ENCODE results near the gene FSTL5.

Gene FSTL5

DNA sequence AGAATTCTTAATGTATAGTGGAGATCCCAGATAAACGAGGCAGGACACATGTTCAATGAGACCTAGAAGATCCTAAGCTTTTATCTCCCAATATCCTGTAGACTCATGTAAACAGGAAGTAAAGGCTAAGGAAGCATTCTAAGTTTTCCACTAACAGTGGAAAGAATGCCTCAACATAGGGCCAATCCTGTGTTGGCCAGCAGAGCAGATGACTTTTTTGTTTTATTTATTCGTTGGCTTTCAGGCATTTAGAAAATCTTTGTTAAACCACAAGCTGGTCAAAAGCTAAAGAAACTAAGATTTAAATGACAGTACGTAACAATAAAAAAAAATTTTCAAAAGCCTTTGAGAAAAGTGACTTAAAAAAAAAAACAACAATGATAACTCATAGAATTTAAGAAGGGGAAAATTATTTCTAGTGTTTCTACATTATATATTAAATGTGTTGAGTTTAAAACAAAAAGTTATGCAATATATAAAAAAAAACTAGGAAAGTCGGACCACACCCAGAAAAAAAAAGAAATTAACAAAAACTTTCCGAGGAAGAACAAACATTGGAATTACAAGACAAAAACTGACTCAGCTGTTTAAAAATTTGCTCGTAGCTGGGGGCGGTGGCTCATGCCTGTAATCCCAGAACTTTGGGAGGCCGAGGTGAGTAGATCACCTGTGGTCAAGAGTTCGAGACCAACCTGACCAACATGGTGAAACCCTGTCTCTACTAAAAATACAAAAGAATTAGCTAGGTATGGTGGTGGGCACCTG is 759.3 kb downstream of the FSTL5 start:
- H3K27ac Mint-ChIP-seq: no peak overlapping the region
- DNase-seq (ENCODE audit: low spot score in 2 of 2) (no peak), ATAC-seq (no peak)
- H3K4me3 Mint-ChIP-seq: no peak overlapping the region
- H3K9me3 Mint-ChIP-seq: peaks cover 13% of the 10 kb centered on the region
- H3K36me3 Mint-ChIP-seq: no peaks in the 10 kb centered on the region
- no peaks in the 10 kb centered on the region for H3K4me1 Mint-ChIP-seq

DNA sequence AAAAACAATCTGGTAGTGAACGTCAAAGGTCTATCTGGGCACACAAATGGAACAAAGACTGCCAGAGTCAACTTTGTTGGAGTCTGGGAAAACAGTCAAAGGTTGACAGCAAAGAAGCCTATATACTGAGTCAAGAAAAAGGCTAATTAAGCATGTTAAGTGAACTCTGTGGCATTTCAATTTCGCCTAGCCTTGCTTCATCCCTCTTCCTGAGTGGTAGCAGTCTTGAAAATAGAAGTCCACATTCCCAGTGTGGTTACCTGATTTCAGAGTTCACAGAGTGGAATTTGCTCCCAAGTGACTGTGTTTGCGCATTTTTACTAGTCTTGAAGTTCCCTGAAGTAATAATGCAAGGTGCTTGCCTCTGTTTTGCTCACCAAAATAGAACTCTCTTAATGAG is 760.0 kb downstream of the FSTL5 start:
- Mint-ChIP-seq H3K36me3 (no peaks in the 10 kb centered on the region), H3K27ac (no peak overlapping the region), H3K4me1 (no peaks in the 10 kb centered on the region), H3K4me3 (no peak overlapping the region), H3K9me3 (peaks cover 13% of the 10 kb centered on the region)
- DNase-seq (ENCODE audit: low spot score in 2 of 2) (no peak), ATAC-seq (no peak)

DNA sequence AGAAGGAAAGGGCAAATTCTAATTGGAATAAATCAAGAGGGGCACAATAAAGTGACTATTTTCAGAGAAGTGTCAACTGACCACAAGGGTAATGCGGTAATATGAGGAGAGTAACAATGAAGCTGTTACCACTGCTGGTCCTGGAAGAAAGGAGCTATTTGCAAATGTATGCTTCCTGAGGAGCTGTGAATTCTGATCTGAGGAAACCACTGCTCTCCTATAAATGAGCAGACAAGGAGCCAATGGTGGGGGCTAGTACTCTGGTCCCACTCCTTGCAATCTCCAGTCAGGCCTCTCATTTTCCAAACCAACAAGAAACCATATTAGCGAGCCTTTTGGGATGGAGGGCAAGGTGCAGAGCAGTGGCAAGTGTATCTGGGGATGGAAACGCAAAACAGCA is 770.2 kb downstream of the FSTL5 start:
- Mint-ChIP-seq H3K9me3 (peaks cover 11% of the 10 kb centered on the region), H3K36me3 (no peaks in the 10 kb centered on the region), H3K27ac (no peak overlapping the region), H3K4me3 (no peak overlapping the region), H3K4me1 (no peaks in the 10 kb centered on the region)
- DNase-seq (ENCODE audit: low spot score in 2 of 2): no peak
- no peak for ATAC-seq

DNA sequence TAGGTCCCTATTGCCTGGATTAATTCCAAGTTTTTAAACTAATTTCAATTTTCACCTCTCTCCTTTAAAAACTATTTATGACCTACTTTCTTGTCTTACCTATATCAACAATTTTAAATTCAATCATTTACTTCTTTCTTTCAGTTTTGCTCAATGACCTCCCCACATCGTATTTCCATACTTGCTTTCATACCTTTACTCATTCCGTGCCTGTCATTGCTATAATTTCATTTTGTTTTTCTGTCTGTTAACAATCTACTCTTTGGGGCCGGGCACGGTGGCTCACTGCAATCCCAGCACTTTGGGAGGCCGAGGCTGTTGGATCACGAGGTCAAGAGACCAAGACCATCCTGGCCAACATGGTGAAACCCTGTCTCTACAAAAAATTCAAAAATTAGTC is 781.1 kb downstream of the FSTL5 start:
- H3K4me1 Mint-ChIP-seq: no peaks in the 10 kb centered on the region

DNA sequence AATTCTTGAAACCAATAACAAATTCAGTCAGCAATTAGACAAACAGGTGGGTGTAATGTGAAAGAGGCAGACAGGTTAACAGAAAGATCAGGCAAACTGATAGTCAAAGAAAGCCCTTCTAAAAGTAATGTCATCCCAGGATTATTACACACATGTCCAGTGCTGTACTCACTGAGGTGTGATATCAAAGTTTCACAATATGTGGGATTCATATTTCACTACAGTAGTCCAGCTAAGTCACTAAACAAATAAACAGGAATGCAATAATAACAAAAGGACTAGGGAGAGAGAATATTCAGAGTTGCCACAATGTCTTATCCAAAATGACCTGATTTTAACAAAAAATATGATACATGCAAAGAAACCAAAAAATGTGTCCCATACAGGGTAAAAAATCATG is 787.5 kb downstream of the FSTL5 start:
- Mint-ChIP-seq H3K27ac (no peak overlapping the region), H3K4me3 (no peak overlapping the region), H3K4me1 (no peaks in the 10 kb centered on the region), H3K36me3 (no peaks in the 10 kb centered on the region), H3K9me3 (peaks cover 17% of the 10 kb centered on the region)
- DNase-seq (ENCODE audit: low spot score in 2 of 2) (no peak), ATAC-seq (no peak)

More for the DNA sequence above, 781.1 kb downstream of the FSTL5 start:
- no peak overlapping the region for H3K4me3 Mint-ChIP-seq
- H3K36me3 Mint-ChIP-seq: no peaks in the 10 kb centered on the region
- peaks cover 10% of the 10 kb centered on the region for H3K9me3 Mint-ChIP-seq
- DNase-seq (ENCODE audit: low spot score in 2 of 2) (no peak), ATAC-seq (no peak)
- H3K27ac Mint-ChIP-seq: no peak overlapping the region

DNA sequence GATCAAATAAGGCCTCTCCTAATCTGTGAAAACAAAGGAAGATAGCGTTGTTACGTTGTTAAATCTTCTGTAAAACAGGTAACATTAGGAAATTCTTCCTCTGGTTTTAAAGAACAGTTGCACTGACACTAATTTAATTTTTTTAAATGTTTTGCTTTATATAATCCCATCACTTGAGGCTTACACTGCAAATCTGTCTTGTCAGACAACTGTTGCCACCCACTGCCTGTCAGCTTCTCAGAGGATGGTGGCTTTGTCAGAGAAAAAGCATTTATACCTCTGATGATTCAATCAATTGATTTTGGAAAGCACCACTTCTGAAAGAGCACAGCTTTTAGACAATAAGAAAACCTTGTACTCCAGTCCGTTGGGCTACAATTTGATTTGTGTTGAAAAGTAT is 799.1 kb downstream of the FSTL5 start:
- ATAC-seq (no peak), DNase-seq (ENCODE audit: low spot score in 2 of 2) (no peak)

DNA sequence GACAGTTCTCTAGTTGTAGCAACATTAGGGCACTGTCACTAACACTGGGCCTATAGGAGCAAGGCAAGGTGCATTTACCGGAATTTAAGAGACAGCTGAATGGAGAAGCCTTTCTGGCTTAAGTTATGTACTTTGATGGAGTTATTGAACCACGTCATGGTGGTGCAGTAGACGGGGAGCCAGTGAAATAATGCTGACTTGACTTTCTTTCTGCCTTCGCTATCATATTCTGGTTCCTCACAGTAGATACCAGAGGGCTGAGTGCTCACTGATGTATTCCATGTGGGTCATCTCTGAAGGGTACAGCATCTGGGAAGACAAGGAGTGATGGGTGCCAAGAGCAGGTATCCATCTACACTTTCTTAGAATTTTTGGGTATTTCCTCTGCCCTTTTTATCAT is 802.8 kb downstream of the FSTL5 start:
- Mint-ChIP-seq H3K4me3 (no peak overlapping the region), H3K36me3 (no peaks in the 10 kb centered on the region), H3K9me3 (peaks cover 16% of the 10 kb centered on the region), H3K27ac (no peak overlapping the region), H3K4me1 (no peaks in the 10 kb centered on the region)
- DNase-seq (ENCODE audit: low spot score in 2 of 2): no peak
- ATAC-seq: no peak

More for the DNA sequence above, 799.1 kb downstream of the FSTL5 start:
- H3K9me3 Mint-ChIP-seq: peaks cover 14% of the 10 kb centered on the region
- no peaks in the 10 kb centered on the region for H3K36me3 Mint-ChIP-seq
- H3K4me3 Mint-ChIP-seq: no peak overlapping the region
- no peak overlapping the region for H3K27ac Mint-ChIP-seq
- no peaks in the 10 kb centered on the region for H3K4me1 Mint-ChIP-seq

DNA sequence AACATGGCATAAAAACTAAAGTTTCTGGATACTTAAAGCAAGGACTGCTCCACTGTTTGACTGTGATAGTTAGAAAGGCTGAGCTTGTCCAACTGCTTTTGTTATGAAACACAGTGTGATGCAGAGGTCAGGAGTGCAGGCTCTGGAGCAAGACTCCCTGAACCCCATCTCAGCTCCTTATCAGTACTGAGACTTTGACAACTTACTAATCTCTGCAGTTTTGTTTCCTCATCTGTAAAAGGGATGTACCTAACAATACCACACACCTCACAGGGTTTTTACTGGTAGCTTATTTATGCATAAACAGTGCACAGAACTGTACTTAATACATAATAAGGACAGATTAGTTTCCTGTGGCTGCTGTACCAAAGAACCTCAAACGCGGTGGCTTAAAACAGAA is 804.3 kb downstream of the FSTL5 start:
- no peaks in the 10 kb centered on the region for H3K36me3 Mint-ChIP-seq
- H3K9me3 Mint-ChIP-seq: peaks cover 15% of the 10 kb centered on the region
- DNase-seq (ENCODE audit: low spot score in 2 of 2): no peak
- ATAC-seq: no peak
- no peak overlapping the region for H3K4me3 Mint-ChIP-seq
- no peak overlapping the region for H3K27ac Mint-ChIP-seq
- H3K4me1 Mint-ChIP-seq: no peaks in the 10 kb centered on the region

DNA sequence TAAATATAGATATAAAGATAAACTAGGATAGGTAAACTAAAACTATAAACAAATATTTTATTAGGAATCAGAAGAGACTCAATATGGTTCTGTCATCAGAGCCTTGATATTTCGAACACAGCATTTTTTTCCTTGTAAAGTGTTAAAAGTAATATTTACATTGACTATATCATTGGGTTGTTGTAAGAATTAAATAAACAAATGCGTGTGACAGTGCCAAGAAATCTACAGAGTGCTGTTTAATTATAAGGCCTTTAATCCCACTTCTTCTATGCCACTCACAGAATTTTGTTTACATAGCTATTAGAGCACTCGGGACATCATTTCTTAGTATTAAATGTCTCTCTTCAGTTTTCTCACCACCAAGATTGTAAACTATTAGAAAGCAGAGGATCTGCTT is 807.4 kb downstream of the FSTL5 start:
- ATAC-seq (no peak), DNase-seq (ENCODE audit: low spot score in 2 of 2) (no peak)
- Mint-ChIP-seq H3K9me3 (peaks cover 29% of the 10 kb centered on the region), H3K36me3 (no peaks in the 10 kb centered on the region), H3K27ac (no peak overlapping the region), H3K4me1 (no peaks in the 10 kb centered on the region), H3K4me3 (no peak overlapping the region)

DNA sequence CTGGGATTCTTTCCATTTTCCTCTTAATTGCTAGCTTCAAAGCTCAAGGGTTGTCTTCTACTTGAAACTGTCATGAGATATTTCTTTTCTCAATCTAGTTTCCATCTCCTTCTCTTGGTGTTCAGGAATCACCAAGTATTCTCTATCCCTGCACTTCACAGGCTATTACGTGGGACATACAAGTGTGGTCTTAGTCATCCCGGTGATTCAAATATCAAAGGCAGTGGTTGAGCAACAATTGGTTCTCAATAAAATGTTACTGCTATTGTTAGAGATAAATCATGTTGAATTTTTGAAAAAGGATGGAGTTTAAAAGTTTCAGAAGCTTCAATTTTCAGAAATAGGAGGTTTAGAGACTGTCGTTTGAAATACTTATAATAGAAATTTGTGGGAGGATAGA is 812.9 kb downstream of the FSTL5 start:
- H3K9me3 Mint-ChIP-seq: peaks cover 23% of the 10 kb centered on the region
- H3K4me1 Mint-ChIP-seq: no peaks in the 10 kb centered on the region
- no peaks in the 10 kb centered on the region for H3K36me3 Mint-ChIP-seq
- no peak for ATAC-seq
- no peak overlapping the region for H3K4me3 Mint-ChIP-seq
- no peak overlapping the region for H3K27ac Mint-ChIP-seq
- no peak for DNase-seq (ENCODE audit: low spot score in 2 of 2)

DNA sequence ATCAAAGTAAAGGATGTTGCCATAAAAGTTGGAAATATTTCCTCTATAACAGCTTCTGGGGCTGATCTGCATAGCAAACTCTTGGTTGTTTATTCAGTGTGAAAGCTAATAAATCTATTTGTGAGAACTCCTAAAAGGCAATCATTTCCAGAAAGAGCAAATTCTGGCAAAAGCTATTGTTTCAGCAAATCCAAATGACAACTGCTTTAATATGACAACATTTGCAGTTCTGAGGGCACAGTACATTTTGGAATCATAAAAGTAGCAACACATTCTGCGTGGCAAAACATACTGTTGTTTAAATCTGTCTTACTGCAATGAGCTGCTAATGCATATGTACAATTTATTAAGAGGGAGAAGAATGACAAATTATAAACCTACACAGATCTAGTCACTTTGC is 818.1 kb downstream of the FSTL5 start:
- Mint-ChIP-seq H3K4me3 (no peak overlapping the region), H3K9me3 (peaks cover 17% of the 10 kb centered on the region), H3K27ac (no peak overlapping the region), H3K36me3 (no peaks in the 10 kb centered on the region), H3K4me1 (no peaks in the 10 kb centered on the region)
- DNase-seq (ENCODE audit: low spot score in 2 of 2) (no peak), ATAC-seq (no peak)

DNA sequence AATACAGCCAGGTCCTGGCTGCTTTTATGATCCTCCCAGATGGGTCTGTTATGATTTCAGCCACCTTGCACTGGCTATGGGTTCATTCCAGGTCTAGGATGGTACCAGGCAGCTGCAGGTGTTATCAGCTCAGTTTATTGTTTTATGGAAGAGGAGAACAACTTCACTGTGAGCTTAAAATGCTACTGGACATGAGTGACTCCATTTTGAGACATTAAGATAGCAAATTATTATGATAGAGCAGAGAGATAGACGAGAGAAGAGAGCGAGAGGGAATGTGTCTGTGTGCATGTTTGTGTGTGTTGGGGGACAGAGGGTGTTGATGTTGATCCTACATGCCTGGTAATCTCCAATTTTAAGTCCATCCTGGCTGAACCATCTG is 820.2 kb downstream of the FSTL5 start:
- Mint-ChIP-seq H3K4me3 (no peak overlapping the region), H3K36me3 (no peaks in the 10 kb centered on the region)
- DNase-seq (ENCODE audit: low spot score in 2 of 2): no peak

DNA sequence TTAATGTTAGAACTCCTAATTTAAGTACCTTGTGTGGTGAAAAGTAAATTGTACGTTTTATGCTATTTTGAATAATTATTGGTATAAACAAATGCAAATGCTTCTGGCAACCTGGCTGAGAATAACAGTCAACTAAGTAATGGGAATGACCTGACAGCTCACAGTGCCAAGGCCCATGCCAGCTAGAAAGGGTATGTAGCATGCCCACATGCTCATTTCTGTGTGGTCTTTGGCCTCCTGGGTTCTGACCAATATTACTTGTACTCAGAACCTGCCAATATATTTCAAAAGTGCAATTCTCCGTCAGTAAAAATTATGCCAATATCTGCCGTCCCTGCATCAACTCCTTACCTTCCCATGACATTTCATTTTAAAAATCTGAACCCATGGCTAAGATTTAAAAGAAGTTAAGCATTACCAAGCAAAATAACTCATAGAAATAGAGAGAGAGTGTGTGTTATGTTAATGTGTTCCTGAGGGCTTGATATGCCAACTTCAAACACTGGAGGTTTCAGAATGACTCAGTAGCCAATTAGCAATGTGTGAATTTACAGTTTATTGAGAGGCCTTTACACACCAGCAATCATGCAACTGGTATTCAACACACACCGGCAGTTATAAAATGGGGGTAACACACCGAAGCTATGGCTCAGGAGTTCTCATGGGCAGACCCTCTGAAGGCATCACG is 820.8 kb downstream of the FSTL5 start:
- H3K9me3 Mint-ChIP-seq: peaks cover 13% of the 10 kb centered on the region
- ATAC-seq: no peak
- no peaks in the 10 kb centered on the region for H3K36me3 Mint-ChIP-seq
- H3K27ac Mint-ChIP-seq: no peak overlapping the region
- no peak overlapping the region for H3K4me3 Mint-ChIP-seq
- no peaks in the 10 kb centered on the region for H3K4me1 Mint-ChIP-seq
- no peak for DNase-seq (ENCODE audit: low spot score in 2 of 2)

More for the DNA sequence above, 820.2 kb downstream of the FSTL5 start:
- no peak for ATAC-seq
- Mint-ChIP-seq H3K4me1 (no peaks in the 10 kb centered on the region), H3K27ac (no peak overlapping the region), H3K9me3 (peaks cover 13% of the 10 kb centered on the region)

DNA sequence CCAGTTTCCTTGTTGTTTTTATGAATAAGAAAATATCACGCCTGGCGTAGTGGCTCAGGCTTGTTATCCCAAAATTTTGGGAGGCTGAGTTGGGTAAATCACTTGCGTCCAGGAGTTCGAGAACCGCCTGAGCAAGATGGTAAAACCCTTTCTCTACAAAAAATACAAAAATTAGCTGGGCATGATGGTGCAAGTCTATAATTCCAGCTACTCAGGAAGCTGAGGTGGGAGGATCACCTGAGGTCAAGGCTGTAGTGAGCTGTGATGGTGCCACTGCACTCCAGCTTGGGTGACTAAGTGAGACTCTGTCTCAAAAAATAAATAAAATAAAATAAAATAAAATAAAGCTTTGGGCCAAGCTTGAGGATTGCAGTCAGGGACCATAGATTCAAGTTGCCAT is 827.2 kb downstream of the FSTL5 start:
- ATAC-seq: no peak
- no peaks in the 10 kb centered on the region for H3K36me3 Mint-ChIP-seq
- DNase-seq (ENCODE audit: low spot score in 2 of 2): no peak

DNA sequence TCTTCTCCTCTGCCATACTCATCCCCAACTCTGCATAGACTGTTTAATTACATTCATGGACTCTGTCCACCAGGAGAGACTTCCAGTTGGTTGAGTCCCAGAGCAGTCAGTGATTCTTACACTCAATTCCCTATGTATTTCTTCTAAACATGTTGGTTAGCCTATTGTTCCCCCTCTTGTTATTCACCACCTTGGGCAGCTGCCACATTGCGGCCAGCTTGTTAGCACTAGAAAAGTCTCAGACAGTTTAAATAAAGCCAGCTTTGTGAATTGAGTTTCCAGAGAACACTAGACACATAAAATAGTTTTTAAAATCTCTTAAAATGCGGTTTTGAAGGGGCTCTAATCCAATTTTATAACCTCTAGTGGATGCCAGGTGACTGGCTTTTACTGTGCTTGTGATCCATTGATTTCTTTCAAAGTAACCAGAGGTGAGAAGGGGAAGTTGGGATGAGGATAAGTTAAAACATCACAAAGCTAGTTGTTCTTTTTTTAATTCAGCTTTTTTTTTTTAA is 827.7 kb downstream of the FSTL5 start:
- ATAC-seq (no peak), DNase-seq (ENCODE audit: low spot score in 2 of 2) (no peak)
- H3K9me3 Mint-ChIP-seq: no peaks in the 10 kb centered on the region
- H3K27ac Mint-ChIP-seq: no peak overlapping the region
- H3K4me3 Mint-ChIP-seq: no peak overlapping the region
- no peaks in the 10 kb centered on the region for H3K36me3 Mint-ChIP-seq
- H3K4me1 Mint-ChIP-seq: no peaks in the 10 kb centered on the region

More for the DNA sequence above, 827.2 kb downstream of the FSTL5 start:
- Mint-ChIP-seq H3K4me3 (no peak overlapping the region), H3K9me3 (no peaks in the 10 kb centered on the region), H3K4me1 (no peaks in the 10 kb centered on the region), H3K27ac (no peak overlapping the region)

Data from stimulated activated effector memory CD8-positive, alpha-beta T cell treated with anti-CD3 and anti-CD28 coated beads, Interleukin-12 subunit alpha, Interleukin-12 subunit beta, amount 100 ng/mL, for 72 hours (primary cell).